ENCODE results near the gene CASD1.

GRCh38 chr7:94578614-94579013, 69.0 kb downstream of the CASD1 start:
- TF ChIP-seq CTCF (IDR thresholded peaks at IDR 0.05) (no peak), EZH2 (IDR thresholded peaks at IDR 0.05) (no peak)
